K562 (cell line): ENCODE results near the gene HK1. TPM values are rescaled to one million over a fixed set of nuclear protein-coding genes. Genes with fewer than 3 reads are reported as not detected.

ENCODE experiments used
- DNMT1 ChIP-seq: fragments of 450-650 bp; IDR thresholded peaks from 2 replicates; pipeline ENCODE4 v1.6.1; 2016; ENCODE audit warnings: antibody characterized with exemption, mild to moderate bottlenecking
- EHMT2 ChIP-seq: fragments of 450-650 bp; IDR thresholded peaks from 2 replicates; pipeline ENCODE4 v1.6.1; 2018; ENCODE audit warnings: antibody characterized with exemption
- ELF2 ChIP-seq: fragments of 250-450 bp; sonication (Bioruptor Pico); IDR thresholded peaks from 2 replicates; pipeline ENCODE4 v1.5.0; 2021; ENCODE audit warnings: mild to moderate bottlenecking
- EP300 ChIP-seq: IDR thresholded peaks from 2 replicates; pipeline ENCODE4 v1.6.1; 2012; ENCODE audit warnings: low read length, improper control_type of control experiment
- ERF ChIP-seq: fragments of 450-650 bp; formaldehyde crosslinking; IDR thresholded peaks from 2 replicates; pipeline ENCODE4 v1.4.0; 2020; ENCODE audit warnings: mild to moderate bottlenecking, mixed read lengths
- GABPA ChIP-seq: fragments of 200-800 bp; sonication (Bioruptor generic); conservative IDR thresholded peaks from 2 replicates; pipeline ENCODE4 v1.6.1; 2016; ENCODE audit warnings: low read depth, missing genetic modification characterization, missing compliant biosample characterization
- GTF2B ChIP-seq: IDR thresholded peaks from 2 replicates; pipeline ENCODE4 v1.6.1; 2011; ENCODE audit not compliant: insufficient read length; ENCODE audit errors: extremely low read depth
- HCFC1 ChIP-seq: IDR thresholded peaks from 2 replicates; pipeline ENCODE4 v1.6.1; 2012; ENCODE audit warnings: low read depth, low read length, improper control_type of control experiment
- HEY1 ChIP-seq: fragments of 250-450 bp; sonication (Bioruptor Pico); IDR thresholded peaks from 2 replicates; pipeline ENCODE4 v1.5.0; 2020; ENCODE audit warnings: mild to moderate bottlenecking, moderate library complexity, borderline replicate concordance
- HOMEZ ChIP-seq: fragments of 250-450 bp; sonication (Bioruptor Pico); IDR thresholded peaks from 2 replicates; pipeline ENCODE4 v1.4.0; 2020; ENCODE audit warnings: mild to moderate bottlenecking, moderate library complexity
- JUND ChIP-seq, 2 experiments: IDR thresholded peaks; 2 replicates in 1 of 2; 3 replicates in 1 of 2; pipeline ENCODE4 v1.6.1; 2011; ENCODE audit warnings: borderline replicate concordance in 2 of 2, low read depth in 2 of 2, low read length in 2 of 2, improper control_type of control experiment in 1 of 2, missing biosample characterization in 1 of 2, missing genetic modification characterization in 1 of 2, missing genetic modification reagents in 1 of 2
- MITF ChIP-seq: IDR thresholded peaks from 2 replicates; pipeline ENCODE4 v1.6.1; 2014; ENCODE audit warnings: antibody characterized with exemption
- NFYB ChIP-seq: IDR thresholded peaks from 2 replicates; pipeline ENCODE4 v1.6.1; 2011; ENCODE audit warnings: mild to moderate bottlenecking, moderate library complexity; ENCODE audit not compliant: insufficient read length; ENCODE audit errors: extremely low read depth
- NR3C1 ChIP-seq: sonication (generic); formaldehyde crosslinking; IDR thresholded peaks from 2 replicates; pipeline ENCODE4 v1.8.1; 2022; ENCODE audit warnings: missing genetic modification reagents
- PCBP1 ChIP-seq: fragments of 200-400 bp; formaldehyde crosslinking; IDR thresholded peaks from 2 replicates; pipeline ENCODE4 v1.6.1; 2018; ENCODE audit warnings: mild to moderate bottlenecking, low read depth, low read length; ENCODE audit not compliant: poor library complexity, severe bottlenecking
- POLR2G ChIP-seq: fragments of 200-400 bp; formaldehyde crosslinking; IDR thresholded peaks from 2 replicates; pipeline ENCODE4 v1.6.1; 2017; ENCODE audit warnings: low read depth, mild to moderate bottlenecking, antibody characterized with exemption, low read length, moderate library complexity
- PRMT5 ChIP-seq: sonication (generic); formaldehyde crosslinking; IDR thresholded peaks from 2 replicates; pipeline ENCODE4 v1.5.0; 2020; ENCODE audit warnings: missing genetic modification reagents
- SRSF3 ChIP-seq: fragments of 200-400 bp; formaldehyde crosslinking; IDR thresholded peaks from 2 replicates; pipeline ENCODE4 v1.6.1; 2016; ENCODE audit warnings: mild to moderate bottlenecking, low read length, moderate library complexity; ENCODE audit not compliant: insufficient read depth
- STAT5B ChIP-seq: fragments of 250-450 bp; sonication (Bioruptor Pico); IDR thresholded peaks from 2 replicates; pipeline ENCODE4 v1.8.0; 2021; ENCODE audit warnings: mild to moderate bottlenecking, inconsistent platforms
- TBL1XR1 ChIP-seq, 2 experiments: IDR thresholded peaks; 2 replicates each; pipeline ENCODE4 v1.6.1; 2012; ENCODE audit warnings: improper control_type of control experiment in 2 of 2, low read length in 2 of 2, mild to moderate bottlenecking in 1 of 2
- ZBTB17 ChIP-seq: fragments of 450-650 bp; formaldehyde crosslinking; IDR thresholded peaks from 2 replicates; pipeline ENCODE4 v1.4.0; 2020; ENCODE audit warnings: mild to moderate bottlenecking
- ZNF24 ChIP-seq: fragments of 450-650 bp; IDR thresholded peaks from 2 replicates; pipeline ENCODE4 v1.6.1; 2016
- ZNF277 ChIP-seq: fragments of 250-450 bp; sonication (Bioruptor Pico); IDR thresholded peaks from 2 replicates; pipeline ENCODE4 v1.8.0; 2022; ENCODE audit warnings: inconsistent platforms, mild to moderate bottlenecking, moderate library complexity, borderline replicate concordance
- polyA plus RNA-seq, 8 experiments: library from polyadenylated mRNA; depleted of rRNA in 4 of 8; stranded (reverse) in 5 of 8; unstranded in 3 of 8; fragments of >200 nt; fragmentation: Nextera tagmentation in 2 of 8; fragmentation: Illumina TruSeq in 1 of 8; extraction: Ambion mirVana in 2 of 8; extraction: Trizol in 1 of 8; gene quantifications; 2 replicates each; pipeline versions ENCODE4 v1.2.1 to v1.2.3, GENCODE V29; 2011 to 2014; ENCODE audit warnings: inconsistent platforms in 1 of 8, missing spikeins in 1 of 8
- total RNA-seq, 7 experiments: library from RNA; depleted of rRNA in 6 of 7; stranded (reverse); fragments of >200 nt in 6 of 7; fragmentation: Illumina TruSeq in 2 of 7; extraction: Trizol in 2 of 7; gene quantifications; 2 replicates each; pipeline versions ENCODE4 v1.2.1 to v1.2.3, GENCODE V29; 2011 to 2021; ENCODE audit warnings: low replicate concordance in 1 of 7

The HK1 gene
- total and polyA plus RNA-seq, 9 of the 15 experiments (the other 6 are each of a cell fraction or from before 2014, with no cell fraction given) = 29.2 to 444 (median 193) TPM

GRCh38 chr10:69315610-69316312, 37.5 kb downstream of the HK1 start (continued):
- TF ChIP-seq HEY1 (CRISPR knock-in tag) = no peak
- peak in 1 of 2 experiments; percentile 82; a peak in 2 of 4 replicates for TF ChIP-seq TBL1XR1 (IDR thresholded peaks at IDR 0.05; ENCODE audit: low read length in 2 of 2)
- TF ChIP-seq PRMT5 = no peak
- peak; percentile 98 for TF ChIP-seq EP300
- TF ChIP-seq GTF2B = peak; percentile 40
- peak; percentile 92 for TF ChIP-seq HOMEZ (CRISPR knock-in tag)
- 0 out of 2 replicates have a peak, but pooled peaks have one; percentile 71 for TF ChIP-seq SRSF3
- TF ChIP-seq ELF2 = peak; percentile 69; the same call in 1 of the 2 replicates
- peak; percentile 99 for TF ChIP-seq JUND (IDR thresholded peaks at IDR 0.05; ENCODE audit: borderline replicate concordance, low read depth, low read length)
- TF ChIP-seq JUND (tag; IDR thresholded peaks at IDR 0.05; ENCODE audit: borderline replicate concordance, low read depth, low read length) = peak; percentile 96; the same call in 2 of the 3 replicates
- no peak for TF ChIP-seq STAT5B (CRISPR knock-in tag)
- no peak for TF ChIP-seq HCFC1
- peak; percentile 89 for TF ChIP-seq EHMT2
- TF ChIP-seq GABPA (tag) = peak; percentile 30; the same call in 1 of the 2 replicates
- TF ChIP-seq NR3C1 = no peak
- TF ChIP-seq ZBTB17 (CRISPR knock-in tag) = peak; percentile 84; the same call in 1 of the 2 replicates
- no peak for TF ChIP-seq ZNF277
- peak; percentile 51 for TF ChIP-seq ZNF24
- no peak for TF ChIP-seq MITF
- TF ChIP-seq NFYB = peak; percentile 63
- TF ChIP-seq DNMT1 = peak; percentile 95; the same call in 1 of the 2 replicates
- no peak for TF ChIP-seq PCBP1
- 0 out of 2 replicates have a peak, but pooled peaks have one; percentile 67 for TF ChIP-seq ERF (CRISPR knock-in tag)
- peak; percentile 83 for TF ChIP-seq POLR2G
